Measurements from ENCODE around the gene DNAJA3.

DNAJA3 gene

GRCh38 chr16:4481526-4481925 is 55.9 kb downstream of the DNAJA3 start:
- no peak for DNase-seq

GRCh38 chr16:4481963-4482362 is 56.3 kb downstream of the DNAJA3 start:
- no peak for DNase-seq

GRCh38 chr16:4486126-4486893 is 60.6 kb downstream of the DNAJA3 start:
- no peak for DNase-seq

- no peak for DNase-seq
Measured at GRCh38 chr16:4487955-4488498, 62.4 kb downstream of the DNAJA3 start.

GRCh38 chr16:4488499-4488967 is 62.9 kb downstream of the DNAJA3 start:
- no peak for DNase-seq

GRCh38 chr16:4489030-4489429 is 63.4 kb downstream of the DNAJA3 start:
- DNase-seq: no peak

GRCh38 chr16:4491898-4492297 is 66.2 kb downstream of the DNAJA3 start:
- no peak for DNase-seq

GRCh38 chr16:4494746-4495490 is 69.2 kb downstream of the DNAJA3 start:
- DNase-seq: no peak

GRCh38 chr16:4495766-4496165 is 70.1 kb downstream of the DNAJA3 start:
- no peak for DNase-seq

GRCh38 chr16:4496305-4496704 is 70.6 kb downstream of the DNAJA3 start:
- DNase-seq: no peak

GRCh38 chr16:4498546-4499195 is 73.0 kb downstream of the DNAJA3 start:
- no peak for DNase-seq

GRCh38 chr16:4499196-4499555 is 73.5 kb downstream of the DNAJA3 start:
- no peak for DNase-seq

- no peak for DNase-seq
Measured at GRCh38 chr16:4500272-4500671, 74.6 kb downstream of the DNAJA3 start.

- DNase-seq: no peak
Measured at GRCh38 chr16:4501071-4501478, 75.4 kb downstream of the DNAJA3 start.

GRCh38 chr16:4505356-4506147 is 79.9 kb downstream of the DNAJA3 start:
- DNase-seq: no peak
